ENCODE results near the gene GCNT2. TPM values are rescaled to one million over a fixed set of nuclear protein-coding genes. Genes with fewer than 3 reads are reported as not detected.
"Not testable (repeated sequence)": the region's sequence is repeated elsewhere in the genome, so short reads cannot be mapped to it uniquely, and the experiment has no call there.

Gene GCNT2
- total RNA-seq, 6 donors from 2014 or later = 18.7 to 97.4 (median 44.5) TPM

DNA sequence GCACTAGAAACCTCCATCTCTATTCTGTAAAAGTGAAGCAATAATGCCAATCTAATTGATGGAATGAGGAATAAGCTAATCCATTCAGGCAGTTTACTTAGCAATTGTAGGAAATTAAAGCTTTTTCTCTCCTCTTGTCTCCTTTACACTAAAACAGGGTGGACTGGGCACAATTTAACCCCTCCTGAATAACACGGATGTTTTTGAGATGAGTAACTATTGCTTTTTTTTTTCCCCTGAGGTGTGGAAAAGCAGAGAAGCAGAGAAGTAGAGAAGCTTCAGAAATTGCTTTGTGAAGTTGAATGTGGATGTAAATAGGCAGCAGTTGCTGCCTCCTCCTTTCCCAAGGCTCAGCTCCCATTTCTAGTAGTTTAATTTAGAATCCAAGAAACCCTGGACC is 40.0 kb upstream of the GCNT2 start:
- no peaks in the 10 kb centered on the region for H3K4me1 ChIP-seq
- no peak for ATAC-seq (ENCODE audit: low FRiP score in 2 of 2)
- no peak overlapping the region for H3K4me3 ChIP-seq
- no peaks in the 10 kb centered on the region for H3K36me3 ChIP-seq
- no peak for DNase-seq
- no peak overlapping the region for H3K27ac ChIP-seq
- TF ChIP-seq EP300 (IDR thresholded peaks at IDR 0.05) (no peak), POLR2AphosphoS5 (IDR thresholded peaks at IDR 0.05) (no peak), POLR2A (IDR thresholded peaks at IDR 0.05) (no peak)
- TF ChIP-seq, protein P1, sequence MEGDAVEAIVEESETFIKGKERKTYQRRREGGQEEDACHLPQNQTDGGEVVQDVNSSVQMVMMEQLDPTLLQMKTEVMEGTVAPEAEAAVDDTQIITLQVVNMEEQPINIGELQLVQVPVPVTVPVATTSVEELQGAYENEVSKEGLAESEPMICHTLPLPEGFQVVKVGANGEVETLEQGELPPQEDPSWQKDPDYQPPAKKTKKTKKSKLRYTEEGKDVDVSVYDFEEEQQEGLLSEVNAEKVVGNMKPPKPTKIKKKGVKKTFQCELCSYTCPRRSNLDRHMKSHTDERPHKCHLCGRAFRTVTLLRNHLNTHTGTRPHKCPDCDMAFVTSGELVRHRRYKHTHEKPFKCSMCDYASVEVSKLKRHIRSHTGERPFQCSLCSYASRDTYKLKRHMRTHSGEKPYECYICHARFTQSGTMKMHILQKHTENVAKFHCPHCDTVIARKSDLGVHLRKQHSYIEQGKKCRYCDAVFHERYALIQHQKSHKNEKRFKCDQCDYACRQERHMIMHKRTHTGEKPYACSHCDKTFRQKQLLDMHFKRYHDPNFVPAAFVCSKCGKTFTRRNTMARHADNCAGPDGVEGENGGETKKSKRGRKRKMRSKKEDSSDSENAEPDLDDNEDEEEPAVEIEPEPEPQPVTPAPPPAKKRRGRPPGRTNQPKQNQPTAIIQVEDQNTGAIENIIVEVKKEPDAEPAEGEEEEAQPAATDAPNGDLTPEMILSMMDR (IDR thresholded peaks at IDR 0.05) = no peak
- no peaks in the 10 kb centered on the region for H3K27me3 ChIP-seq
- no peaks in the 10 kb centered on the region for H3K9me3 ChIP-seq
- 54 to 75% methylated on average over 1 of the region's 1 CpG for WGBS, 2 donors

DNA sequence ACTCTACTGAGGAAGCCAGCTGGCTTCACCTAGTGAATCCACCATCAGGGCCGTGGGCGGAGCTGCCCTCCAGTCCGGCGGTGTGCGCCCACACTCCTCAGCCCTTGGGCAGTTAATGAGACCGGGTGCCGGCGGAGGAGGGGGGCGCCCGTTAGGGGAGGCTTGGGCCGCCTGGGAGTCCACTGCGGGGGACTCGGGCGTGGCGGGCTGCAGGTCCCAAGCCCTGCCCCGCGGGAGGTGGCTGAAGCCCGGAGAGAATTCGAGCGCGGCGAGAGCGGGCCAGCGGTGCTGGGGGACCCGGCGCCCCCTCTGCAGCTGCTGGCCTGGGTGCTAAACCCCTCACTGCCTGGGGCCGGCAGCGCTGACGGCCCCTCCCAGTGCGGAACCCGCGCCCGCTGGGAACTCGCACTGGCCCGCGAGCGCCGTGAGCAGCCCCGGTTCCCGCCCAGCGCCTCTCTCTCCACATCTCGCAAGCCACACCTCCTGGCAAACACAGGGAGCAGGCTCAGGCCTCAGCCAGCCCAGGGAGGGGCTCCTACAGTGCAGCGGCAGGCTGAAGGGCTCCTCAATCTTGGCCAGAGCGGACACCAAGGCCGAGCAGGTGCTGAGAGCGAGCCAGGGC is 38.4 kb upstream of the GCNT2 start:
- no peak for ATAC-seq (ENCODE audit: low FRiP score in 2 of 2)
- Histone ChIP-seq H3K36me3 (no peaks in the 10 kb centered on the region), H3K27me3 (no peaks in the 10 kb centered on the region), H3K27ac (no peak overlapping the region), H3K4me1 (no peaks in the 10 kb centered on the region), H3K4me3 (no peak overlapping the region), H3K9me3 (no peaks in the 10 kb centered on the region)
- 97 to 98% methylated on average over 41 to 43 of the region's 46 CpGs for WGBS, 2 donors
- DNase-seq = peak in 1 of 2 donors; percentile 79
- no peak for TF ChIP-seq POLR2AphosphoS5 (IDR thresholded peaks at IDR 0.05)
- TF ChIP-seq, protein P1 (IDR thresholded peaks at IDR 0.05) = no peak
- no peak for TF ChIP-seq EP300 (IDR thresholded peaks at IDR 0.05)
- no peak for TF ChIP-seq POLR2A (IDR thresholded peaks at IDR 0.05)

GRCh38 chr6:10484912-10485311 is 36.2 kb upstream of the GCNT2 start:
- no peaks in the 10 kb centered on the region for H3K9me3 ChIP-seq
- H3K27me3 ChIP-seq = no peaks in the 10 kb centered on the region
- no peak overlapping the region for H3K27ac ChIP-seq
- H3K36me3 ChIP-seq = no peaks in the 10 kb centered on the region
- 72 to 87% methylated on average over 3 of the region's 3 CpGs for WGBS, 2 donors
- no peaks in the 10 kb centered on the region for H3K4me1 ChIP-seq
- TF ChIP-seq EP300 (IDR thresholded peaks at IDR 0.05) (no peak), POLR2AphosphoS5 (IDR thresholded peaks at IDR 0.05) (no peak), POLR2A (IDR thresholded peaks at IDR 0.05) (no peak)
- TF ChIP-seq, protein P1 (IDR thresholded peaks at IDR 0.05) = no peak
- H3K4me3 ChIP-seq = no peak overlapping the region
- DNase-seq (no peak), ATAC-seq (ENCODE audit: low FRiP score in 2 of 2) (no peak)

GRCh38 chr6:10485406-10485805 is 35.7 kb upstream of the GCNT2 start:
- no peak for ATAC-seq (ENCODE audit: low FRiP score in 2 of 2)

GRCh38 chr6:10486215-10486614 is 34.9 kb upstream of the GCNT2 start:
- Histone ChIP-seq H3K27me3 (no peaks in the 10 kb centered on the region), H3K27ac (no peak overlapping the region), H3K4me1 (no peaks in the 10 kb centered on the region), H3K4me3 (no peak overlapping the region), H3K36me3 (no peaks in the 10 kb centered on the region), H3K9me3 (no peaks in the 10 kb centered on the region)
- DNase-seq (no peak), ATAC-seq (ENCODE audit: low FRiP score in 2 of 2) (no peak)
- 90 to 91% methylated on average over 2 to 4 of the region's 4 CpGs for WGBS, 2 donors
- TF ChIP-seq EP300 (IDR thresholded peaks at IDR 0.05) (no peak), POLR2A (IDR thresholded peaks at IDR 0.05) (no peak), POLR2AphosphoS5 (IDR thresholded peaks at IDR 0.05) (no peak)
- TF ChIP-seq, protein P1 (IDR thresholded peaks at IDR 0.05) = no peak

More at GRCh38 chr6:10485406-10485805, 35.7 kb upstream of the GCNT2 start:
- WGBS, 2 donors = 84% methylated on average over 7 of the region's 7 CpGs
- Histone ChIP-seq H3K27me3 (no peaks in the 10 kb centered on the region), H3K27ac (no peak overlapping the region), H3K4me1 (no peaks in the 10 kb centered on the region), H3K36me3 (no peaks in the 10 kb centered on the region), H3K9me3 (no peaks in the 10 kb centered on the region), H3K4me3 (no peak overlapping the region)
- TF ChIP-seq POLR2A (IDR thresholded peaks at IDR 0.05) = no peak
- TF ChIP-seq POLR2AphosphoS5 (IDR thresholded peaks at IDR 0.05) = no peak
- TF ChIP-seq EP300 (IDR thresholded peaks at IDR 0.05) = no peak
- DNase-seq = no peak

DNA sequence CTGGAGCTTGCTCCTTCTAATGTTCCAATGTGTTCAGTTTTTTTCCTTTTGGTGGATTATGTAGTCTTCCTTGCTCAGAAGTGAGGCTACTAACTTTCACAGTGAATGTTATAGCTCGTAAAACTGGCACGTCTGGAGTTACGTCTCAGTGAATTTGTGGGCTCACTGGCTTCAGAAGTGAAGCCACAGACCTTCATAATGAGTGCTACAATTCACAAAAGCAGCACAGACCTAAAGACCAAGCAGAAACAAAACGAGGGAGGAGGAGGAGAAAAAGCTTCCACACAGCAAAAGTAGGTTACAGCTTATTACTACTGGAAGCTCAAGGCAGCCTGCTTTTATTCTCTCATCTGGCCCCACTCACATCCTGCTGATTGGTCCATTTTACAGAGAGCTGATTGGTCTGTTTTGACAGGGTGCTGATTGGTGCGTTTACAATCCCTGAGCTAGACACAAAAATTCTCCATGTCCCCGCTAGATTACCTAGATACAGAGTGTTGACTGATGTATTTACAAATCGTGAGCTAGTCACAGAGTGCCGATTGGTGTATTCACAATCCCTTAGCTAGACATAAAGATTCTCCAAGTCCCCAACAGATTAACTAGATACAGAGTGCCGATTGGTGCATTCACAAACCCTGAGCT is 34.1 kb upstream of the GCNT2 start:
- not testable (repeated sequence) for ATAC-seq (ENCODE audit: low FRiP score in 2 of 2); H3K27ac ChIP-seq; DNase-seq; H3K9me3 ChIP-seq; H3K27me3 ChIP-seq; H3K36me3 ChIP-seq; H3K4me1 ChIP-seq; H3K4me3 ChIP-seq
- 85 to 88% methylated on average over 9 of the region's 9 CpGs for WGBS, 2 donors

Measured in upper lobe of left lung (tissue), 6 donors.